NCI-H128 (cell line): Measurements from ENCODE around the gene RNF224.

ENCODE experiments used
- DNase-seq: peaks from one replicate; lab custom pipeline; 2025; ENCODE audit not compliant: unreplicated experiment; lab: John Stamatoyannopoulos, UW

Gene RNF224

GRCh38 chr9:137191691-137192447 lies 35.4 kb upstream of the RNF224 start:
- DNase-seq: no peak

- DNase-seq: no peak
Measured at GRCh38 chr9:137192448-137192780, 34.9 kb upstream of the RNF224 start.

GRCh38 chr9:137192859-137193258 lies 34.4 kb upstream of the RNF224 start:
- DNase-seq: no peak

- no peak for DNase-seq
Measured at GRCh38 chr9:137193771-137194170, 33.5 kb upstream of the RNF224 start.

GRCh38 chr9:137194388-137194787 lies 32.9 kb upstream of the RNF224 start:
- no peak for DNase-seq

- no peak for DNase-seq
Measured at GRCh38 chr9:137194909-137195308, 32.4 kb upstream of the RNF224 start.

- DNase-seq: peak; percentile 74
Measured at GRCh38 chr9:137195525-137196220, 31.6 kb upstream of the RNF224 start.

GRCh38 chr9:137198051-137198901 lies 29.0 kb upstream of the RNF224 start:
- no peak for DNase-seq

- DNase-seq: no peak
Measured at GRCh38 chr9:137198902-137199283, 28.4 kb upstream of the RNF224 start.

- no peak for DNase-seq
Measured at GRCh38 chr9:137199411-137200121, 27.7 kb upstream of the RNF224 start.

GRCh38 chr9:137200311-137201204 lies 26.7 kb upstream of the RNF224 start, which contains the start of gene TPRN:
TSS of gene TPRN (minus strand) at chr9:137200741. CDS start at chr9:137200711, 30 bp downstream.
- peak; percentile 99 for DNase-seq

- DNase-seq: no peak
Measured at GRCh38 chr9:137201205-137201868, 26.0 kb upstream of the RNF224 start.

GRCh38 chr9:137202966-137203365 lies 24.3 kb upstream of the RNF224 start:
- DNase-seq: no peak

- no peak for DNase-seq
Measured at GRCh38 chr9:137204731-137205125, 22.6 kb upstream of the RNF224 start.

- DNase-seq: peak; percentile 36
Measured at GRCh38 chr9:137205126-137206069, 21.9 kb upstream of the RNF224 start, which contains the start of the genes NDOR1 and TMEM203. TSS of gene NDOR1 (plus strand) at chr9:137205700. CDS start at chr9:137205778, 78 bp downstream. TSS of gene TMEM203 (minus strand) at chr9:137205648. CDS start at chr9:137205414, 234 bp downstream.

GRCh38 chr9:137206602-137207001 lies 20.7 kb upstream of the RNF224 start:
- DNase-seq: no peak

- DNase-seq: no peak
Measured at GRCh38 chr9:137211532-137211931, 15.8 kb upstream of the RNF224 start.

GRCh38 chr9:137212520-137212919 lies 14.8 kb upstream of the RNF224 start:
- DNase-seq: no peak
